Activated CD4-positive, alpha-beta T cell treated with anti-CD3 and anti-CD28 coated beads, Interleukin-2, Interleukin-4, amounts not matched to agents 100 ng/mL and 50 ng/mL, durations not matched to agents 16 hours and 8 hours (primary cell): ENCODE results near the gene THAP4.
"Not testable (repeated sequence)": the region's sequence is repeated elsewhere in the genome, so short reads cannot be mapped to it uniquely, and the experiment has no call there.

Experiments used
- DNase-seq: peaks from one replicate; pipeline ENCODE4 v3.0.0-alpha.2; 2020; ENCODE audit warnings: low spot score

THAP4 gene

GRCh38 chr2:241582806-241583205 lies 54.2 kb downstream of the THAP4 start:
- DNase-seq, result no peak

GRCh38 chr2:241582328-241582727 lies 54.6 kb downstream of the THAP4 start:
- DNase-seq, result no peak

- DNase-seq, result no peak
Observed at GRCh38 chr2:241579281-241579680, 57.7 kb downstream of the THAP4 start.

- no peak for DNase-seq
Observed at GRCh38 chr2:241577413-241578122, 59.4 kb downstream of the THAP4 start.

GRCh38 chr2:241576293-241576654 lies 60.7 kb downstream of the THAP4 start:
- no peak for DNase-seq

GRCh38 chr2:241575624-241576292 lies 61.2 kb downstream of the THAP4 start:
- no peak for DNase-seq

GRCh38 chr2:241574911-241575623 lies 61.9 kb downstream of the THAP4 start:
- no peak for DNase-seq

GRCh38 chr2:241573741-241574140 lies 63.2 kb downstream of the THAP4 start:
- no peak for DNase-seq

- not testable (repeated sequence) for DNase-seq
Observed at GRCh38 chr2:241572915-241573651, 63.9 kb downstream of the THAP4 start.

- no peak for DNase-seq
Observed at GRCh38 chr2:241571821-241572620, 64.9 kb downstream of the THAP4 start.

GRCh38 chr2:241570961-241571581 lies 65.9 kb downstream of the THAP4 start:
- DNase-seq, result no peak

GRCh38 chr2:241569831-241570281 lies 67.1 kb downstream of the THAP4 start:
- DNase-seq, result no peak

GRCh38 chr2:241568726-241569125 lies 68.2 kb downstream of the THAP4 start:
- DNase-seq, result no peak

- no peak for DNase-seq
Observed at GRCh38 chr2:241567776-241568175, 69.2 kb downstream of the THAP4 start.

- DNase-seq, result not testable (repeated sequence)
Observed at GRCh38 chr2:241567266-241567665, 69.7 kb downstream of the THAP4 start.

- DNase-seq, result no peak
Observed at GRCh38 chr2:241566468-241566867, 70.5 kb downstream of the THAP4 start.

GRCh38 chr2:241566021-241566420 lies 70.9 kb downstream of the THAP4 start:
- DNase-seq, result not testable (repeated sequence)

GRCh38 chr2:241565411-241565810 lies 71.5 kb downstream of the THAP4 start:
- DNase-seq, result no peak

- no peak for DNase-seq
Observed at GRCh38 chr2:241564596-241565410, 72.2 kb downstream of the THAP4 start.

GRCh38 chr2:241563981-241564595 lies 72.9 kb downstream of the THAP4 start:
- DNase-seq, result no peak
